ENCODE results near the gene AFM.

DNA sequence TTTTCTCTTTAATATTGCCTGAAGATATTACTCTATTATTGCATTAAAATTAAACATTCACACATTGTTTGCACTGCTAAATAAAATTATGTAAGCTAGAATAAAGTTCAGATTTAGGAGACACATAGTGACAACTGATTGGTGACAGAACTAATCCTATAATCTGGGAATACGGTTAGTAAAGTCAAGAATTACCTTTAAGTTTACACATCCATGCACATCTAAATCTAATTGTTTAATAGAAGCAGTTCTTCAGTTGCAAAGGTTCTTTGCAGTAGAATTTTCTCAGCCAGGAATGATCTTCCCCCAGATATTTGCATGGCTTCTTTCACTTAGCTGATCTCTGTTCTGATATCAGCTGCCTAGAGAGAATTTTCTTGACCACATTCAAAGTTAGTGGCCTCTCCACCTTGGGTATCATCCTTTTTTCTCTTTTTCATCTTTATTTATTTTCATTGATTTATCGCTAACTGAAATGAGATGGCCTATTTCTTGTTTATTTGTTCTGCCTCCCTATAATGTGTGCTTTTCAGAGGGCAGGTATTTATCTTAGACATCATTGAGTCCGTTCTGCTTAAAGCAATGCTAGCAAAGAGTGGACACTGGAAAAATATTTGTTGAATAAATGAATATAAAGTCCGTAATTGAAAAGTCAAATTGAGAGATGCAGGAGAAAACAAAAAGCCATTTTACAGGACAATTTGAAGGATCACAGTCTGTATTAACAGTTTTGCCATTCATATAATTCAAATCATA, 32.9 kb upstream of the AFM start:
- TF ChIP-seq RAD21 (conservative IDR thresholded peaks at IDR 0.05 in 1 of 2, IDR thresholded peaks at IDR 0.05 in 1 of 2) (no peak), KDM5A (IDR thresholded peaks at IDR 0.05) (no peak), HOXA7 (CRISPR knock-in tag; IDR thresholded peaks at IDR 0.05) (no peak), EHMT2 (IDR thresholded peaks at IDR 0.05; ENCODE audit: low read depth) (no peak), BHLHE40 (IDR thresholded peaks at IDR 0.05; ENCODE audit: low read depth, low read length) (no peak), NPAS2 (CRISPR knock-in tag; IDR thresholded peaks at IDR 0.05; ENCODE audit: borderline replicate concordance) (no peak), MAZ (IDR thresholded peaks at IDR 0.05; ENCODE audit: borderline replicate concordance, low read depth, low read length) (no peak), CHD2 (IDR thresholded peaks at IDR 0.05; ENCODE audit: low read length, partially characterized antibody) (no peak), ZFP36 (IDR thresholded peaks at IDR 0.05; ENCODE audit: borderline replicate concordance, partially characterized antibody) (no peak)
- TF ChIP-seq, protein P1, sequence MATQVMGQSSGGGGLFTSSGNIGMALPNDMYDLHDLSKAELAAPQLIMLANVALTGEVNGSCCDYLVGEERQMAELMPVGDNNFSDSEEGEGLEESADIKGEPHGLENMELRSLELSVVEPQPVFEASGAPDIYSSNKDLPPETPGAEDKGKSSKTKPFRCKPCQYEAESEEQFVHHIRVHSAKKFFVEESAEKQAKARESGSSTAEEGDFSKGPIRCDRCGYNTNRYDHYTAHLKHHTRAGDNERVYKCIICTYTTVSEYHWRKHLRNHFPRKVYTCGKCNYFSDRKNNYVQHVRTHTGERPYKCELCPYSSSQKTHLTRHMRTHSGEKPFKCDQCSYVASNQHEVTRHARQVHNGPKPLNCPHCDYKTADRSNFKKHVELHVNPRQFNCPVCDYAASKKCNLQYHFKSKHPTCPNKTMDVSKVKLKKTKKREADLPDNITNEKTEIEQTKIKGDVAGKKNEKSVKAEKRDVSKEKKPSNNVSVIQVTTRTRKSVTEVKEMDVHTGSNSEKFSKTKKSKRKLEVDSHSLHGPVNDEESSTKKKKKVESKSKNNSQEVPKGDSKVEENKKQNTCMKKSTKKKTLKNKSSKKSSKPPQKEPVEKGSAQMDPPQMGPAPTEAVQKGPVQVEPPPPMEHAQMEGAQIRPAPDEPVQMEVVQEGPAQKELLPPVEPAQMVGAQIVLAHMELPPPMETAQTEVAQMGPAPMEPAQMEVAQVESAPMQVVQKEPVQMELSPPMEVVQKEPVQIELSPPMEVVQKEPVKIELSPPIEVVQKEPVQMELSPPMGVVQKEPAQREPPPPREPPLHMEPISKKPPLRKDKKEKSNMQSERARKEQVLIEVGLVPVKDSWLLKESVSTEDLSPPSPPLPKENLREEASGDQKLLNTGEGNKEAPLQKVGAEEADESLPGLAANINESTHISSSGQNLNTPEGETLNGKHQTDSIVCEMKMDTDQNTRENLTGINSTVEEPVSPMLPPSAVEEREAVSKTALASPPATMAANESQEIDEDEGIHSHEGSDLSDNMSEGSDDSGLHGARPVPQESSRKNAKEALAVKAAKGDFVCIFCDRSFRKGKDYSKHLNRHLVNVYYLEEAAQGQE (IDR thresholded peaks at IDR 0.05): no peak
- TF ChIP-seq, protein P2, sequence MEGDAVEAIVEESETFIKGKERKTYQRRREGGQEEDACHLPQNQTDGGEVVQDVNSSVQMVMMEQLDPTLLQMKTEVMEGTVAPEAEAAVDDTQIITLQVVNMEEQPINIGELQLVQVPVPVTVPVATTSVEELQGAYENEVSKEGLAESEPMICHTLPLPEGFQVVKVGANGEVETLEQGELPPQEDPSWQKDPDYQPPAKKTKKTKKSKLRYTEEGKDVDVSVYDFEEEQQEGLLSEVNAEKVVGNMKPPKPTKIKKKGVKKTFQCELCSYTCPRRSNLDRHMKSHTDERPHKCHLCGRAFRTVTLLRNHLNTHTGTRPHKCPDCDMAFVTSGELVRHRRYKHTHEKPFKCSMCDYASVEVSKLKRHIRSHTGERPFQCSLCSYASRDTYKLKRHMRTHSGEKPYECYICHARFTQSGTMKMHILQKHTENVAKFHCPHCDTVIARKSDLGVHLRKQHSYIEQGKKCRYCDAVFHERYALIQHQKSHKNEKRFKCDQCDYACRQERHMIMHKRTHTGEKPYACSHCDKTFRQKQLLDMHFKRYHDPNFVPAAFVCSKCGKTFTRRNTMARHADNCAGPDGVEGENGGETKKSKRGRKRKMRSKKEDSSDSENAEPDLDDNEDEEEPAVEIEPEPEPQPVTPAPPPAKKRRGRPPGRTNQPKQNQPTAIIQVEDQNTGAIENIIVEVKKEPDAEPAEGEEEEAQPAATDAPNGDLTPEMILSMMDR (IDR thresholded peaks at IDR 0.05): no peak
- TF ChIP-seq, protein P3, sequence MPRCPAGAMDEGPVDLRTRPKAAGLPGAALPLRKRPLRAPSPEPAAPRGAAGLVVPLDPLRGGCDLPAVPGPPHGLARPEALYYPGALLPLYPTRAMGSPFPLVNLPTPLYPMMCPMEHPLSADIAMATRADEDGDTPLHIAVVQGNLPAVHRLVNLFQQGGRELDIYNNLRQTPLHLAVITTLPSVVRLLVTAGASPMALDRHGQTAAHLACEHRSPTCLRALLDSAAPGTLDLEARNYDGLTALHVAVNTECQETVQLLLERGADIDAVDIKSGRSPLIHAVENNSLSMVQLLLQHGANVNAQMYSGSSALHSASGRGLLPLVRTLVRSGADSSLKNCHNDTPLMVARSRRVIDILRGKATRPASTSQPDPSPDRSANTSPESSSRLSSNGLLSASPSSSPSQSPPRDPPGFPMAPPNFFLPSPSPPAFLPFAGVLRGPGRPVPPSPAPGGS (IDR thresholded peaks at IDR 0.05): no peak
- TF ChIP-seq, protein P4, sequence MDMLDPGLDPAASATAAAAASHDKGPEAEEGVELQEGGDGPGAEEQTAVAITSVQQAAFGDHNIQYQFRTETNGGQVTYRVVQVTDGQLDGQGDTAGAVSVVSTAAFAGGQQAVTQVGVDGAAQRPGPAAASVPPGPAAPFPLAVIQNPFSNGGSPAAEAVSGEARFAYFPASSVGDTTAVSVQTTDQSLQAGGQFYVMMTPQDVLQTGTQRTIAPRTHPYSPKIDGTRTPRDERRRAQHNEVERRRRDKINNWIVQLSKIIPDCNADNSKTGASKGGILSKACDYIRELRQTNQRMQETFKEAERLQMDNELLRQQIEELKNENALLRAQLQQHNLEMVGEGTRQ (IDR thresholded peaks at IDR 0.05): no peak

Measured in A549 (cell line).